SK-N-SH (cell line): Measurements from ENCODE around the gene DIRAS1. TPM values are rescaled to one million over a fixed set of nuclear protein-coding genes. Genes with fewer than 3 reads are reported as not detected.

ENCODE experiments used
- CTCF ChIA-PET: fragments of 300-600, 350-600 bp; formaldehyde crosslinking; extraction: SDS; loops from one replicate; lab custom pipeline; 2021; lab: Yijun Ruan, JAX
- POLR2A ChIA-PET: fragments of 350-600 bp; sonication (Branson Sonifier 250); formaldehyde crosslinking; extraction: SDS; loops from one replicate; lab custom pipeline; 2020; ENCODE audit warnings: antibody characterized with exemption, inconsistent platforms; lab: Yijun Ruan, JAX
- DNase-seq: peaks from one replicate; pipeline ENCODE4 v3.0.0; 2012
- H2AFZ ChIP-seq: fragments of 200-600 bp; sonication (generic); 2 replicates; pipeline ENCODE4 v1.8.1; 2016; ENCODE audit warnings: antibody characterized with exemption, mild to moderate bottlenecking, low read depth
- H3F3A ChIP-seq: fragments of 200-600 bp; sonication (generic); replicated peaks from 2 replicates; pipeline ENCODE3; 2016; ENCODE audit warnings: antibody characterized with exemption, mild to moderate bottlenecking; ENCODE audit not compliant: insufficient read depth
- H3K27ac ChIP-seq, 2 experiments: fragments of 200-500 bp in 1 of 2; fragments of 200-600 bp in 1 of 2; sonication (Bioruptor generic) in 1 of 2; sonication (generic), shearing (Covaris generic) in 1 of 2; 2 replicates each; pipeline versions ENCODE4 v1.5.1 to v1.6.1; 2014 to 2016; ENCODE audit warnings: low read depth in 2 of 2, inconsistent platforms in 1 of 2, low read length in 1 of 2, mild to moderate bottlenecking in 1 of 2, mixed read lengths in 1 of 2
- H3K27me3 ChIP-seq: fragments of 200-600 bp; sonication (generic), shearing (Covaris generic); 2 replicates; pipeline ENCODE4 v1.6.1; 2016; ENCODE audit warnings: mixed run types; ENCODE audit not compliant: insufficient read depth
- H3K36me3 ChIP-seq, 2 experiments: fragments of 200-500 bp in 1 of 2; fragments of 200-600 bp in 1 of 2; sonication (Bioruptor generic) in 1 of 2; sonication (generic) in 1 of 2; replicated peaks in 1 of 2; 2 replicates each; pipeline versions ENCODE3 to v1.5.1; 2014 to 2016; ENCODE audit warnings: low read length in 1 of 2, mild to moderate bottlenecking in 1 of 2; ENCODE audit not compliant: insufficient read depth in 2 of 2, control insufficient read depth in 1 of 2
- H3K4me1 ChIP-seq, 2 experiments: fragments of 200-500 bp in 1 of 2; fragments of 200-600 bp in 1 of 2; sonication (Bioruptor generic) in 1 of 2; sonication (generic), shearing (Covaris generic) in 1 of 2; 2 replicates each; pipeline versions ENCODE4 v1.5.1 to v1.6.1; 2014 to 2016; ENCODE audit warnings: low read depth in 1 of 2, low read length in 1 of 2, mixed run types in 1 of 2; ENCODE audit not compliant: insufficient read depth in 2 of 2, control insufficient read depth in 1 of 2
- H3K4me2 ChIP-seq: fragments of 200-600 bp; sonication (generic), shearing (Covaris generic); 2 replicates; pipeline ENCODE4 v1.6.1; 2017; ENCODE audit warnings: mixed run types
- H3K4me3 ChIP-seq, 2 experiments: fragments of 200-500 bp in 1 of 2; fragments of 200-600 bp in 1 of 2; sonication (Bioruptor generic) in 1 of 2; sonication (generic), shearing (Covaris generic) in 1 of 2; 2 replicates each; pipeline versions ENCODE4 v1.5.1 to v1.8.1; 2014 to 2016; ENCODE audit warnings: low read depth in 2 of 2, inconsistent platforms in 1 of 2, low read length in 1 of 2, mild to moderate bottlenecking in 1 of 2, mixed read lengths in 1 of 2, moderate library complexity in 1 of 2
- H3K79me2 ChIP-seq: fragments of 200-600 bp; sonication (generic); 2 replicates; pipeline ENCODE4 v1.8.1; 2017; ENCODE audit warnings: mild to moderate bottlenecking; ENCODE audit not compliant: insufficient read depth
- H3K9ac ChIP-seq: fragments of 200-600 bp; sonication (generic); 2 replicates; pipeline ENCODE4 v1.6.1; 2017; ENCODE audit warnings: mixed run types
- H3K9me2 ChIP-seq: fragments of 200-600 bp; sonication (generic); 2 replicates; pipeline ENCODE4 v1.6.1; 2017; ENCODE audit warnings: mixed run types
- H3K9me3 ChIP-seq: fragments of 200-600 bp; sonication (generic); 2 replicates; pipeline ENCODE4 v1.6.1; 2017; ENCODE audit warnings: mixed run types, mild to moderate bottlenecking, moderate library complexity
- H4K20me1 ChIP-seq: fragments of 200-600 bp; sonication (generic); 2 replicates; pipeline ENCODE4 v1.6.1; 2017; ENCODE audit warnings: mild to moderate bottlenecking, mixed run types; ENCODE audit not compliant: insufficient read depth
- CHD2 ChIP-seq: fragments of 150-350 bp; IDR thresholded peaks from 2 replicates; pipeline ENCODE4 v1.6.1; 2018; ENCODE audit warnings: low read length; ENCODE audit not compliant: partially characterized antibody
- EP300 ChIP-seq, 2 experiments: IDR thresholded peaks; 2 replicates each; pipeline versions ENCODE4 v1.4.0 to v1.6.1; 2012; ENCODE audit warnings: borderline replicate concordance in 1 of 2, low read depth in 1 of 2, low read length in 1 of 2
- FOXJ3 ChIP-seq: sonication (generic); formaldehyde crosslinking; IDR thresholded peaks from 2 replicates; pipeline ENCODE4 v1.5.1; 2020; ENCODE audit warnings: mild to moderate bottlenecking, missing genetic modification reagents
- FOXM1 ChIP-seq: IDR thresholded peaks from 2 replicates; pipeline ENCODE4 v1.4.0; 2012; ENCODE audit warnings: low read depth, mild to moderate bottlenecking
- JUND ChIP-seq: IDR thresholded peaks from 2 replicates; pipeline ENCODE4 v1.4.0; 2012
- MAX ChIP-seq: IDR thresholded peaks from 2 replicates; pipeline ENCODE4 v1.4.0; 2012; ENCODE audit warnings: low read depth
- MEF2A ChIP-seq: IDR thresholded peaks from 2 replicates; pipeline ENCODE4 v1.4.0; 2012; ENCODE audit warnings: low read depth, borderline replicate concordance
- MXI1 ChIP-seq: IDR thresholded peaks from 2 replicates; pipeline ENCODE4 v1.6.1; 2012; ENCODE audit warnings: mild to moderate bottlenecking, low read depth, low read length, improper control_type of control experiment
- RCOR1 ChIP-seq: fragments of 150-350 bp; IDR thresholded peaks from 2 replicates; pipeline ENCODE4 v1.6.1; 2017; ENCODE audit warnings: antibody characterized with exemption, low read length
- SIN3A ChIP-seq: IDR thresholded peaks from 2 replicates; pipeline ENCODE4 v1.6.1; 2012; ENCODE audit warnings: low read depth, mild to moderate bottlenecking, low read length, moderate library complexity, borderline replicate concordance
- TAF1 ChIP-seq: IDR thresholded peaks from 2 replicates; pipeline ENCODE4 v1.6.1; 2012; ENCODE audit warnings: low read depth, mild to moderate bottlenecking, low read length, moderate library complexity, borderline replicate concordance
- TCF12 ChIP-seq: IDR thresholded peaks from 2 replicates; pipeline ENCODE4 v1.4.0; 2012
- TEAD4 ChIP-seq: IDR thresholded peaks from 2 replicates; pipeline ENCODE4 v1.4.0; 2012; ENCODE audit warnings: mild to moderate bottlenecking, borderline replicate concordance; ENCODE audit not compliant: insufficient read depth
- USF2 ChIP-seq: fragments of 150-350 bp; IDR thresholded peaks from 2 replicates; pipeline ENCODE4 v1.6.1; 2017; ENCODE audit warnings: antibody characterized with exemption, low read length, low read depth, borderline replicate concordance
- YY1 ChIP-seq: IDR thresholded peaks from 2 replicates; pipeline ENCODE4 v1.4.0; 2012; ENCODE audit warnings: low read depth, mild to moderate bottlenecking
- WGBS: methylation state at CpG from one replicate; pipeline ENCODE4 v1.1.6; 2017; ENCODE audit warnings: low lambda C conversion rate; 5-methylcytosine and 5-hydroxymethylcytosine counted together
- polyA plus RNA-seq, 3 experiments: library from polyadenylated mRNA; depleted of rRNA; stranded (reverse); fragments of >200 nt; gene quantifications; 2 replicates each; pipeline ENCODE4 v1.2.3, GENCODE V29; 2012
- TF ChIP-seq, protein P1 (sequence below): fragments of 200-600 bp; sonication (generic); IDR thresholded peaks from 2 replicates; pipeline ENCODE4 v1.6.1; 2017; ENCODE audit warnings: antibody characterized with exemption, mild to moderate bottlenecking, moderate library complexity
- TF ChIP-seq, protein P2 (sequence below): fragments of 150-350 bp; IDR thresholded peaks from 2 replicates; pipeline ENCODE4 v1.6.1; 2016; ENCODE audit warnings: mild to moderate bottlenecking, low read depth, low read length
- TF ChIP-seq, protein P3 (sequence below): IDR thresholded peaks from 2 replicates; pipeline ENCODE4 v1.6.1; 2012; ENCODE audit warnings: mild to moderate bottlenecking, low read depth, low read length, moderate library complexity

The DIRAS1 gene
- polyA plus RNA-seq, 1 of the 3 experiments (the other 2 are of a cell fraction) = 9.0 TPM

GRCh38 chr19:2700660-2701360 is 20.4 kb downstream of the DIRAS1 start:
- no peak overlapping the region for H3K4me2 ChIP-seq
- H3K4me1 ChIP-seq = peaks cover 0 to 5% of the 10 kb centered on the region in 2 experiments; a peak in 1 of 4 replicates
- no peaks in the 10 kb centered on the region for H4K20me1 ChIP-seq
- no peaks in the 10 kb centered on the region for H3K36me3 ChIP-seq
- ChIA-PET CTCF (interaction anchor here (0.8 to 3.5 kb wide), 4 partner anchors 15 to 181 kb away, joined by 3 to 14 read pairs (median 3); no protein-coding TSS in a partner anchor), POLR2A (interaction anchor here (1.1 kb wide), 1 partner anchor 19 kb away, joined by 3 read pairs; no protein-coding TSS in a partner anchor)
- H3K4me3 ChIP-seq = no peak overlapping the region
- TF ChIP-seq MEF2A (no peak), CHD2 (no peak), YY1 (no peak), TCF12 (no peak), FOXJ3 (no peak), USF2 (no peak), RCOR1 (no peak), MXI1 (no peak), TAF1 (no peak), SIN3A (no peak), EP300 (IDR thresholded peaks at IDR 0.05; ENCODE audit: borderline replicate concordance in 1 of 2, low read depth in 1 of 2, low read length in 1 of 2) (no peak), FOXM1 (no peak), MAX (no peak), TEAD4 (no peak), JUND (no peak)
- TF ChIP-seq, protein P1, sequence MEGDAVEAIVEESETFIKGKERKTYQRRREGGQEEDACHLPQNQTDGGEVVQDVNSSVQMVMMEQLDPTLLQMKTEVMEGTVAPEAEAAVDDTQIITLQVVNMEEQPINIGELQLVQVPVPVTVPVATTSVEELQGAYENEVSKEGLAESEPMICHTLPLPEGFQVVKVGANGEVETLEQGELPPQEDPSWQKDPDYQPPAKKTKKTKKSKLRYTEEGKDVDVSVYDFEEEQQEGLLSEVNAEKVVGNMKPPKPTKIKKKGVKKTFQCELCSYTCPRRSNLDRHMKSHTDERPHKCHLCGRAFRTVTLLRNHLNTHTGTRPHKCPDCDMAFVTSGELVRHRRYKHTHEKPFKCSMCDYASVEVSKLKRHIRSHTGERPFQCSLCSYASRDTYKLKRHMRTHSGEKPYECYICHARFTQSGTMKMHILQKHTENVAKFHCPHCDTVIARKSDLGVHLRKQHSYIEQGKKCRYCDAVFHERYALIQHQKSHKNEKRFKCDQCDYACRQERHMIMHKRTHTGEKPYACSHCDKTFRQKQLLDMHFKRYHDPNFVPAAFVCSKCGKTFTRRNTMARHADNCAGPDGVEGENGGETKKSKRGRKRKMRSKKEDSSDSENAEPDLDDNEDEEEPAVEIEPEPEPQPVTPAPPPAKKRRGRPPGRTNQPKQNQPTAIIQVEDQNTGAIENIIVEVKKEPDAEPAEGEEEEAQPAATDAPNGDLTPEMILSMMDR = no peak
- TF ChIP-seq, protein P2, sequence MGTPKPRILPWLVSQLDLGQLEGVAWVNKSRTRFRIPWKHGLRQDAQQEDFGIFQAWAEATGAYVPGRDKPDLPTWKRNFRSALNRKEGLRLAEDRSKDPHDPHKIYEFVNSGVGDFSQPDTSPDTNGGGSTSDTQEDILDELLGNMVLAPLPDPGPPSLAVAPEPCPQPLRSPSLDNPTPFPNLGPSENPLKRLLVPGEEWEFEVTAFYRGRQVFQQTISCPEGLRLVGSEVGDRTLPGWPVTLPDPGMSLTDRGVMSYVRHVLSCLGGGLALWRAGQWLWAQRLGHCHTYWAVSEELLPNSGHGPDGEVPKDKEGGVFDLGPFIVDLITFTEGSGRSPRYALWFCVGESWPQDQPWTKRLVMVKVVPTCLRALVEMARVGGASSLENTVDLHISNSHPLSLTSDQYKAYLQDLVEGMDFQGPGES = no peak
- TF ChIP-seq, protein P3, sequence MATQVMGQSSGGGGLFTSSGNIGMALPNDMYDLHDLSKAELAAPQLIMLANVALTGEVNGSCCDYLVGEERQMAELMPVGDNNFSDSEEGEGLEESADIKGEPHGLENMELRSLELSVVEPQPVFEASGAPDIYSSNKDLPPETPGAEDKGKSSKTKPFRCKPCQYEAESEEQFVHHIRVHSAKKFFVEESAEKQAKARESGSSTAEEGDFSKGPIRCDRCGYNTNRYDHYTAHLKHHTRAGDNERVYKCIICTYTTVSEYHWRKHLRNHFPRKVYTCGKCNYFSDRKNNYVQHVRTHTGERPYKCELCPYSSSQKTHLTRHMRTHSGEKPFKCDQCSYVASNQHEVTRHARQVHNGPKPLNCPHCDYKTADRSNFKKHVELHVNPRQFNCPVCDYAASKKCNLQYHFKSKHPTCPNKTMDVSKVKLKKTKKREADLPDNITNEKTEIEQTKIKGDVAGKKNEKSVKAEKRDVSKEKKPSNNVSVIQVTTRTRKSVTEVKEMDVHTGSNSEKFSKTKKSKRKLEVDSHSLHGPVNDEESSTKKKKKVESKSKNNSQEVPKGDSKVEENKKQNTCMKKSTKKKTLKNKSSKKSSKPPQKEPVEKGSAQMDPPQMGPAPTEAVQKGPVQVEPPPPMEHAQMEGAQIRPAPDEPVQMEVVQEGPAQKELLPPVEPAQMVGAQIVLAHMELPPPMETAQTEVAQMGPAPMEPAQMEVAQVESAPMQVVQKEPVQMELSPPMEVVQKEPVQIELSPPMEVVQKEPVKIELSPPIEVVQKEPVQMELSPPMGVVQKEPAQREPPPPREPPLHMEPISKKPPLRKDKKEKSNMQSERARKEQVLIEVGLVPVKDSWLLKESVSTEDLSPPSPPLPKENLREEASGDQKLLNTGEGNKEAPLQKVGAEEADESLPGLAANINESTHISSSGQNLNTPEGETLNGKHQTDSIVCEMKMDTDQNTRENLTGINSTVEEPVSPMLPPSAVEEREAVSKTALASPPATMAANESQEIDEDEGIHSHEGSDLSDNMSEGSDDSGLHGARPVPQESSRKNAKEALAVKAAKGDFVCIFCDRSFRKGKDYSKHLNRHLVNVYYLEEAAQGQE = no peak
- WGBS = 76% methylated on average over 24 of the region's 26 CpGs
- no peaks in the 10 kb centered on the region for H3K9me3 ChIP-seq
- no peak overlapping the region for H3K27ac ChIP-seq
- no peaks in the 10 kb centered on the region; the same call in 1 of the 2 replicates for H3K27me3 ChIP-seq
- no peaks in the 10 kb centered on the region for H3F3A ChIP-seq
- H3K9me2 ChIP-seq = no peaks in the 10 kb centered on the region
- H3K9ac ChIP-seq = no peak overlapping the region
- no peak for DNase-seq
- H3K79me2 ChIP-seq = no peaks in the 10 kb centered on the region
- H2AFZ ChIP-seq = no peak overlapping the region
